ENCODE data around the gene CWC27. TPM values are rescaled to one million over a fixed set of nuclear protein-coding genes. Genes with fewer than 3 reads are reported as not detected.

Gene CWC27
- polyA plus RNA-seq, 1 of the 3 experiments (the other 2 are of a cell fraction) = 6.6 TPM

DNA sequence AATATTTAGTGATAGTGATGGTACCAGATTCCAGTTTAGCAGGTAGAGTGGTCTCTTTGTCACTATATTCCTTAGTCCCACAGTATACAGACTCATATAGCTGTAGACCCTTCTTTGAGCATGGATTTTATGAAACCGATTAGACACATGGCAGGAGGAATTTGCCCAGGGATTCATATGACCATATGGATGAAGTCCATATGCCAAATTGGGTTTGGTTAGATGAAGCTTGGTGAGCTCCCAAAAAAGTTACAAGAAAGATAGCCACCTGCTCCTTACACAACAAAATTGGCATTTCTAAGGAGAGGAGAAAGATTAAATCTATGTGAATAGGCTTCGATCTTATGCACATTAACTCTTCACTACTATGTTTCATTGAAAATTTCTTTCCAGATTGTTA lies 211.4 kb downstream of the CWC27 start:
- CTCF ChIA-PET = no interaction called here
- Histone ChIP-seq H3K9me2 (no peaks in the 10 kb centered on the region), H3K4me3 (ENCODE audit: low read depth in 2 of 2, low read length in 1 of 2) (no peak overlapping the region), H3K27ac (ENCODE audit: low read depth in 2 of 2, low read length in 1 of 2) (no peak overlapping the region), H2AFZ (ENCODE audit: low read depth) (no peak overlapping the region), H3K9ac (no peak overlapping the region), H3K79me2 (ENCODE audit: insufficient read depth) (no peaks in the 10 kb centered on the region), H3K4me1 (ENCODE audit: control insufficient read depth in 1 of 2, insufficient read depth in 2 of 2, low read depth in 1 of 2, low read length in 1 of 2) (no peaks in the 10 kb centered on the region), H3F3A (replicated peaks; ENCODE audit: insufficient read depth) (no peaks in the 10 kb centered on the region), H3K9me3 (no peaks in the 10 kb centered on the region), H4K20me1 (ENCODE audit: insufficient read depth) (no peaks in the 10 kb centered on the region), H3K36me3 (replicated peaks in 1 of 2; ENCODE audit: control insufficient read depth in 1 of 2, insufficient read depth in 2 of 2, low read length in 1 of 2) (peaks cover 9 to 13% of the 10 kb centered on the region in 2 experiments), H3K27me3 (ENCODE audit: insufficient read depth) (no peaks in the 10 kb centered on the region), H3K4me2 (no peak overlapping the region)
- POLR2A ChIA-PET = no interaction called here
- TF ChIP-seq, protein P1, sequence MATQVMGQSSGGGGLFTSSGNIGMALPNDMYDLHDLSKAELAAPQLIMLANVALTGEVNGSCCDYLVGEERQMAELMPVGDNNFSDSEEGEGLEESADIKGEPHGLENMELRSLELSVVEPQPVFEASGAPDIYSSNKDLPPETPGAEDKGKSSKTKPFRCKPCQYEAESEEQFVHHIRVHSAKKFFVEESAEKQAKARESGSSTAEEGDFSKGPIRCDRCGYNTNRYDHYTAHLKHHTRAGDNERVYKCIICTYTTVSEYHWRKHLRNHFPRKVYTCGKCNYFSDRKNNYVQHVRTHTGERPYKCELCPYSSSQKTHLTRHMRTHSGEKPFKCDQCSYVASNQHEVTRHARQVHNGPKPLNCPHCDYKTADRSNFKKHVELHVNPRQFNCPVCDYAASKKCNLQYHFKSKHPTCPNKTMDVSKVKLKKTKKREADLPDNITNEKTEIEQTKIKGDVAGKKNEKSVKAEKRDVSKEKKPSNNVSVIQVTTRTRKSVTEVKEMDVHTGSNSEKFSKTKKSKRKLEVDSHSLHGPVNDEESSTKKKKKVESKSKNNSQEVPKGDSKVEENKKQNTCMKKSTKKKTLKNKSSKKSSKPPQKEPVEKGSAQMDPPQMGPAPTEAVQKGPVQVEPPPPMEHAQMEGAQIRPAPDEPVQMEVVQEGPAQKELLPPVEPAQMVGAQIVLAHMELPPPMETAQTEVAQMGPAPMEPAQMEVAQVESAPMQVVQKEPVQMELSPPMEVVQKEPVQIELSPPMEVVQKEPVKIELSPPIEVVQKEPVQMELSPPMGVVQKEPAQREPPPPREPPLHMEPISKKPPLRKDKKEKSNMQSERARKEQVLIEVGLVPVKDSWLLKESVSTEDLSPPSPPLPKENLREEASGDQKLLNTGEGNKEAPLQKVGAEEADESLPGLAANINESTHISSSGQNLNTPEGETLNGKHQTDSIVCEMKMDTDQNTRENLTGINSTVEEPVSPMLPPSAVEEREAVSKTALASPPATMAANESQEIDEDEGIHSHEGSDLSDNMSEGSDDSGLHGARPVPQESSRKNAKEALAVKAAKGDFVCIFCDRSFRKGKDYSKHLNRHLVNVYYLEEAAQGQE (IDR thresholded peaks at IDR 0.05; ENCODE audit: low read depth, low read length) = no peak
- no peak for TF ChIP-seq FOXM1 (IDR thresholded peaks at IDR 0.05; ENCODE audit: low read depth)
- no peak for TF ChIP-seq TAF1 (IDR thresholded peaks at IDR 0.05; ENCODE audit: borderline replicate concordance, low read depth, low read length)
- no peak for TF ChIP-seq YY1 (IDR thresholded peaks at IDR 0.05; ENCODE audit: low read depth)
- TF ChIP-seq TEAD4 (IDR thresholded peaks at IDR 0.05; ENCODE audit: borderline replicate concordance, insufficient read depth) = no peak
- TF ChIP-seq RXRA (IDR thresholded peaks at IDR 0.05; ENCODE audit: borderline replicate concordance, low read depth) = no peak
- TF ChIP-seq JUND (IDR thresholded peaks at IDR 0.05) = no peak
- no peak for TF ChIP-seq RFX5 (IDR thresholded peaks at IDR 0.05; ENCODE audit: low read length)
- no peak for TF ChIP-seq EP300 (IDR thresholded peaks at IDR 0.05; ENCODE audit: borderline replicate concordance in 1 of 2, low read depth in 1 of 2, low read length in 1 of 2)
- TF ChIP-seq, protein P2, sequence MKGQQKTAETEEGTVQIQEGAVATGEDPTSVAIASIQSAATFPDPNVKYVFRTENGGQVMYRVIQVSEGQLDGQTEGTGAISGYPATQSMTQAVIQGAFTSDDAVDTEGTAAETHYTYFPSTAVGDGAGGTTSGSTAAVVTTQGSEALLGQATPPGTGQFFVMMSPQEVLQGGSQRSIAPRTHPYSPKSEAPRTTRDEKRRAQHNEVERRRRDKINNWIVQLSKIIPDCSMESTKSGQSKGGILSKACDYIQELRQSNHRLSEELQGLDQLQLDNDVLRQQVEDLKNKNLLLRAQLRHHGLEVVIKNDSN (IDR thresholded peaks at IDR 0.05; ENCODE audit: borderline replicate concordance, low read depth) = no peak
- no peak for TF ChIP-seq ELF1 (IDR thresholded peaks at IDR 0.05)
- 97% methylated on average over 2 of the region's 2 CpGs for whole genome bisulfite sequencing (ENCODE audit: low lambda C conversion rate)
- DNase-seq = no peak

DNA sequence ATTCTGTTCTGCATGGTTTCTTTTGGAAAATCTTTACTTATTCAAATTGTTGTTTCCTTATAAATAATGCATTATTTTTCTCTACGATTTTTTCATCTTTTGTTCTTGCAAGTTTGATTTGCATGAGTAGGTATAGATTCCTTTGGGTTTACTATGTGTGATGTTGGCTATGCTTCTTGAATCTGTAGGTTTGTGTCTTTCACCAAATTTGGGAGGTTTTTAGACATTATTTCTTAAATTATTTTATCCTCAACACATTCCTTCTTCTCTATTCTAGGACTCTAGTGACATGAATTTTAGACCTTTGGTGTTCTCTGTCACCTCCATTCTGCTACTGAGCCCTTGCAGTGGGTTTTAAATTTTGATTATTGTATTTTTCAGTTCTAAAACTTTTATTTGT lies 219.0 kb downstream of the CWC27 start:
- Histone ChIP-seq H3K27ac (ENCODE audit: low read depth in 2 of 2, low read length in 1 of 2) (no peak overlapping the region), H3K79me2 (ENCODE audit: insufficient read depth) (no peaks in the 10 kb centered on the region), H3K9me2 (no peaks in the 10 kb centered on the region), H3K36me3 (replicated peaks in 1 of 2; ENCODE audit: control insufficient read depth in 1 of 2, insufficient read depth in 2 of 2, low read length in 1 of 2) (peaks cover 3 to 23% of the 10 kb centered on the region in 2 experiments), H3K27me3 (ENCODE audit: insufficient read depth) (no peaks in the 10 kb centered on the region), H3K9ac (no peak overlapping the region), H3K9me3 (no peaks in the 10 kb centered on the region), H3K4me3 (ENCODE audit: low read depth in 2 of 2, low read length in 1 of 2) (no peak overlapping the region), H3K4me1 (ENCODE audit: control insufficient read depth in 1 of 2, insufficient read depth in 2 of 2, low read depth in 1 of 2, low read length in 1 of 2) (no peaks in the 10 kb centered on the region), H2AFZ (ENCODE audit: low read depth) (no peak overlapping the region), H3F3A (replicated peaks; ENCODE audit: insufficient read depth) (no peaks in the 10 kb centered on the region), H4K20me1 (ENCODE audit: insufficient read depth) (no peaks in the 10 kb centered on the region), H3K4me2 (no peak overlapping the region)
- no peak for DNase-seq
- ChIA-PET CTCF (no interaction called here), POLR2A (no interaction called here)
- TF ChIP-seq RXRA (IDR thresholded peaks at IDR 0.05; ENCODE audit: borderline replicate concordance, low read depth) = no peak
- no peak for TF ChIP-seq GATA2 (CRISPR knock-in tag; IDR thresholded peaks at IDR 0.05)
- TF ChIP-seq EP300 (IDR thresholded peaks at IDR 0.05; ENCODE audit: borderline replicate concordance in 1 of 2, low read depth in 1 of 2, low read length in 1 of 2) = no peak
- TF ChIP-seq FOXM1 (IDR thresholded peaks at IDR 0.05; ENCODE audit: low read depth) = no peak
- no peak for TF ChIP-seq ELF1 (IDR thresholded peaks at IDR 0.05)
- no peak for TF ChIP-seq NFIC (IDR thresholded peaks at IDR 0.05; ENCODE audit: borderline replicate concordance)
- TF ChIP-seq, protein P2 (IDR thresholded peaks at IDR 0.05; ENCODE audit: borderline replicate concordance, low read depth) = no peak
- no peak for TF ChIP-seq RAD21 (IDR thresholded peaks at IDR 0.05; ENCODE audit: low read length)
- no peak for TF ChIP-seq FOSL2 (IDR thresholded peaks at IDR 0.05; ENCODE audit: borderline replicate concordance, low read depth)
- TF ChIP-seq YY1 (IDR thresholded peaks at IDR 0.05; ENCODE audit: low read depth) = no peak
- no peak for TF ChIP-seq NRF1 (IDR thresholded peaks at IDR 0.05; ENCODE audit: low read depth, low read length)
- no peak for TF ChIP-seq CHD2 (IDR thresholded peaks at IDR 0.05; ENCODE audit: low read length, partially characterized antibody)
- no peak for TF ChIP-seq FOXJ3 (CRISPR knock-in tag; IDR thresholded peaks at IDR 0.05)
- TF ChIP-seq TCF12 (IDR thresholded peaks at IDR 0.05) = no peak
- TF ChIP-seq, protein P3, sequence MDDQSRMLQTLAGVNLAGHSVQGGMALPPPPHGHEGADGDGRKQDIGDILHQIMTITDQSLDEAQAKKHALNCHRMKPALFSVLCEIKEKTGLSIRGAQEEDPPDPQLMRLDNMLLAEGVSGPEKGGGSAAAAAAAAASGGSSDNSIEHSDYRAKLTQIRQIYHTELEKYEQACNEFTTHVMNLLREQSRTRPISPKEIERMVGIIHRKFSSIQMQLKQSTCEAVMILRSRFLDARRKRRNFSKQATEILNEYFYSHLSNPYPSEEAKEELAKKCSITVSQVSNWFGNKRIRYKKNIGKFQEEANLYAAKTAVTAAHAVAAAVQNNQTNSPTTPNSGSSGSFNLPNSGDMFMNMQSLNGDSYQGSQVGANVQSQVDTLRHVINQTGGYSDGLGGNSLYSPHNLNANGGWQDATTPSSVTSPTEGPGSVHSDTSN (IDR thresholded peaks at IDR 0.05) = no peak
- TF ChIP-seq MEF2A (IDR thresholded peaks at IDR 0.05; ENCODE audit: borderline replicate concordance, low read depth) = no peak
- WGBS (ENCODE audit: low lambda C conversion rate) = 72% methylated on average over 1 of the region's 1 CpG

Measured in SK-N-SH (cell line).